CD14-positive monocyte (primary cell): Measurements from ENCODE around the gene STARD3. TPM values are rescaled to one million over a fixed set of nuclear protein-coding genes. Genes with fewer than 3 reads are reported as not detected.
A peak's percentile ranks its signal among the peaks of the same experiment; 100 is the strongest.

Source experiments
- DNase-seq, 3 donors: peaks; one replicate each; pipeline ENCODE4 v3.0.0-alpha.2; 2011 to 2022
- H2AFZ ChIP-seq: 2 replicates; pipeline ENCODE4 v1.6.0; 2012; ENCODE audit warnings: mild to moderate bottlenecking, low read depth, low read length, inconsistent platforms; ENCODE audit not compliant: insufficient read depth, poor library complexity, severe bottlenecking
- H3K27ac ChIP-seq, 2 donors: 1 replicate in 1 of 2; 2 replicates in 1 of 2; pipeline ENCODE4 v1.5.1; 2012 to 2013; ENCODE audit warnings: low read length in 2 of 2, control low read depth in 1 of 2, inconsistent platforms in 1 of 2, low read depth in 1 of 2, mild to moderate bottlenecking in 1 of 2
- H3K27me3 ChIP-seq, 2 donors: one replicate each; pipeline versions ENCODE4 v1.6.0 to v1.6.1; 2011 to 2013; ENCODE audit warnings: low read length in 2 of 2; ENCODE audit not compliant: control insufficient read depth in 2 of 2, insufficient read depth in 2 of 2
- H3K36me3 ChIP-seq, 2 donors: replicated peaks in 1 of 2; 1 replicate in 1 of 2; 2 replicates in 1 of 2; pipeline versions ENCODE4 v1.5.1 to v1.6.1; 2012 to 2013; ENCODE audit warnings: low read length in 2 of 2, control low read depth in 1 of 2, inconsistent platforms in 1 of 2, mild to moderate bottlenecking in 1 of 2; ENCODE audit not compliant: insufficient read depth in 2 of 2, control insufficient read depth in 1 of 2
- H3K4me1 ChIP-seq, 2 donors: 1 replicate in 1 of 2; 2 replicates in 1 of 2; pipeline versions ENCODE4 v1.5.1 to v1.6.1; 2012 to 2013; ENCODE audit warnings: low read length in 2 of 2, control low read depth in 1 of 2, inconsistent platforms in 1 of 2, mild to moderate bottlenecking in 1 of 2, moderate library complexity in 1 of 2; ENCODE audit not compliant: insufficient read depth in 2 of 2, control insufficient read depth in 1 of 2
- H3K4me2 ChIP-seq: replicated peaks from 2 replicates; pipeline ENCODE3; 2012; ENCODE audit warnings: low read length, moderate library complexity, mild to moderate bottlenecking; ENCODE audit not compliant: poor library complexity, severe bottlenecking; ENCODE audit errors: extremely low read depth
- H3K4me3 ChIP-seq, 3 experiments: fragments of 200-600 bp in 1 of 3; sonication (generic) in 1 of 3; replicated peaks in 1 of 3; 1 replicate in 2 of 3; 2 replicates in 1 of 3; pipeline ENCODE4 v1.5.1; 2011 to 2013; ENCODE audit warnings: low read length in 3 of 3, mild to moderate bottlenecking in 3 of 3, control low read depth in 2 of 3, low read depth in 2 of 3, inconsistent platforms in 1 of 3, moderate library complexity in 1 of 3
- H3K79me2 ChIP-seq: 2 replicates; pipeline ENCODE4 v1.6.0; 2012; ENCODE audit warnings: mild to moderate bottlenecking, control low read depth, inconsistent platforms, low read length, moderate library complexity; ENCODE audit not compliant: insufficient read depth
- H3K9ac ChIP-seq: 2 replicates; pipeline ENCODE4 v1.6.0; 2017; ENCODE audit warnings: low read length, mild to moderate bottlenecking; ENCODE audit not compliant: insufficient read depth, poor library complexity, severe bottlenecking
- H3K9me3 ChIP-seq, 2 donors: replicated peaks in 1 of 2; 1 replicate in 1 of 2; 2 replicates in 1 of 2; pipeline versions ENCODE4 v1.5.1 to v1.6.1; 2012 to 2013; ENCODE audit warnings: low read length in 2 of 2, control low read depth in 1 of 2; ENCODE audit not compliant: control insufficient read depth in 1 of 2, insufficient read depth in 1 of 2
- H4K20me1 ChIP-seq: 2 replicates; pipeline ENCODE4 v1.6.0; 2012; ENCODE audit warnings: mild to moderate bottlenecking, low read length, control low read depth, moderate library complexity; ENCODE audit not compliant: insufficient read depth
- H3K27ac Mint-ChIP-seq, 7 donors: one replicate each; pipeline ENCODE4 v1.8.0; 2020; ENCODE audit warnings: mild to moderate bottlenecking in 7 of 7, mixed read lengths in 7 of 7, moderate library complexity in 6 of 7, inconsistent platforms in 2 of 7
- H3K27me3 Mint-ChIP-seq, 3 donors: one replicate each; pipeline ENCODE4 v1.8.0; 2021 to 2022; ENCODE audit warnings: low read depth in 3 of 3, mild to moderate bottlenecking in 3 of 3, mixed read lengths in 3 of 3, moderate library complexity in 3 of 3, inconsistent platforms in 1 of 3
- H3K36me3 Mint-ChIP-seq, 2 donors: one replicate each; pipeline ENCODE4 v1.8.0; 2020; ENCODE audit warnings: mixed read lengths in 2 of 2, inconsistent platforms in 1 of 2, mild to moderate bottlenecking in 1 of 2
- H3K4me1 Mint-ChIP-seq: one replicate; pipeline ENCODE4 v1.8.0; 2020; ENCODE audit warnings: mild to moderate bottlenecking, mixed read lengths
- H3K4me3 Mint-ChIP-seq, 2 donors: one replicate each; pipeline ENCODE4 v1.8.0; 2020; ENCODE audit warnings: mild to moderate bottlenecking in 2 of 2, mixed read lengths in 2 of 2, moderate library complexity in 1 of 2
- H3K9me3 Mint-ChIP-seq, 7 donors: one replicate each; pipeline ENCODE4 v1.8.0; 2020 to 2022; ENCODE audit warnings: mixed read lengths in 7 of 7, mild to moderate bottlenecking in 6 of 7, moderate library complexity in 6 of 7, inconsistent platforms in 2 of 7
- CTCF ChIP-seq: fragments of 200-600 bp; IDR thresholded peaks from one replicate; pipeline ENCODE4 v1.8.0; 2022; ENCODE audit warnings: antibody characterized with exemption, mild to moderate bottlenecking
- WGBS: methylation state at CpG from one replicate; pipeline ENCODE4 v1.1.5; 2013; ENCODE audit warnings: missing lambda C conversion rate; ENCODE audit not compliant: insufficient coverage; 5-methylcytosine and 5-hydroxymethylcytosine counted together
- intact Hi-C, 2 donors: fragments of 100-400 bp; cut with micrococcal nuclease; formaldehyde crosslinking; loops; one replicate each; pipeline versions ENCODE4 v1.15.0 to v1.15.1; 2023
- polyA plus RNA-seq, 3 donors: library from polyadenylated mRNA; depleted of rRNA in 1 of 3; unstranded in 2 of 3; stranded (reverse) in 1 of 3; fragments of 300-500 nt in 2 of 3; fragments of >200 nt in 1 of 3; fragmentation: Illumina TruSeq in 2 of 3; gene quantifications; 1 replicate in 2 of 3; 2 replicates in 1 of 3; pipeline ENCODE4 v1.2.3, GENCODE V29; 2012 to 2021

The STARD3 gene
- polyA plus RNA-seq, 3 donors, result 35.1 to 114 (median 45.3) TPM

DNA sequence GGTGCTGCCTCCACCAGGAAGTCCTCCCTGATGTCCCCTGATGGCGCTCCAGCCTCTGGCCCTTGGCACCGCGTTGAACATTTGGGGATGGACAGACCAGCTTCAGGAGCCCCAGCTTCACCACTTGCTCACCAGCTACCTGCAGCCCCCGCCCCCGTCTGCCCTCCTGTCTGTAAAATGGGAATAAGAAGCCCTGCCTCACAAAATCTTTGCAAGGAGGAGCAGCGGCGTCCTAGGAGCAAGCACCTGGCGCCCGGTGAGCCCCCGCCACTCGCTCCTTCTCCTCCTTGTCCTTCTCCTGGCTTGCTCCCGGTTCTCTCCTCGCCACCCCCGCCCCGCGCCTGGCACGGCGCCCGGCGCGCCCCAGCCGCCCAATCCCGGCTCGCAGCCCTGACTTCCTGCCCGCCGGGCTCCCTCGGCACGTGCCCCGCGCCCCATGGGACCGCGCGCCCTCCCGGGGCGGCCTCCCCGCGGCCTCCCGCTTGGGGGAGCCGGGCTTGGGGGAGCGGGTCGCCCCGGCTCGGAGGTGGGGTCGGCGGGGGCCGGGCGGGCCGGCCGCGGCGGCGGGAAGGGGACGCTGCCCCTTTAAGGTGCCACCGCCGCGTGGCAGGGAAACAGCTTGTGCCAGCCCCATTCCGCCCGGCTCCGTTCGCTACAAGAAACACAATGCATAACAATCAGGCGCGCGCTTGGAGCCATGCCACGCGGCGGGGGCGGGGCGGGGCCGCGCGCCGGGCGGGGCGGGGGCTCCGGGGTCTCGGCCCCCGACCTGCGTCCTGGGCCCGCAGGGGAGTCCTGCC lies 19.3 kb upstream of the STARD3 start:
- intact Hi-C loops, result no loop called here
- H3K9ac ChIP-seq, result no peak overlapping the region

More for the DNA sequence above, 19.3 kb upstream of the STARD3 start:
- TF ChIP-seq CTCF, result no peak
- Mint-ChIP-seq H3K9me3 (peaks cover 0 to 3% (median 0%) of the 10 kb centered on the region in 7 donors), H3K4me3 (peak overlapping the region; percentile 79 to 92), H3K27ac (peak overlapping the region in 1 of 7 donors; percentile 57), H3K4me1 (peaks cover 19% of the 10 kb centered on the region), H3K27me3 (peaks cover 44 to 86% (median 71%) of the 10 kb centered on the region in 3 donors), H3K36me3 (no peaks in the 10 kb centered on the region)
- Histone ChIP-seq H3K36me3 (no peaks in the 10 kb centered on the region), H3K79me2 (no peaks in the 10 kb centered on the region), H4K20me1 (no peaks in the 10 kb centered on the region), H3K4me2 (peak overlapping the region; percentile 84), H3K9me3 (no peaks in the 10 kb centered on the region), H2AFZ (peak overlapping the region; percentile 77), H3K27ac (no peak overlapping the region), H3K27me3 (peaks cover 9 to 51% of the 10 kb centered on the region in 2 donors), H3K4me3 (peak overlapping the region in 2 of 3 experiments; percentile 48 to 79), H3K4me1 (peaks cover 16 to 22% of the 10 kb centered on the region in 2 donors)
- peak in 2 of 3 donors; percentile 33 to 38 for DNase-seq
- WGBS, result under 1% methylated on average over 77 of the region's 79 CpGs
